Dermis blood vessel endothelial cell (primary cell): ENCODE results near the gene CUEDC2. TPM values are rescaled to one million over a fixed set of nuclear protein-coding genes. Genes with fewer than 3 reads are reported as not detected.

Experiments
- DNase-seq: peaks from one replicate; pipeline ENCODE4 v3.0.0; 2010
- total RNA-seq: library from RNA; depleted of rRNA; stranded (reverse); fragments of >200 nt; gene quantifications from 2 replicates; pipeline ENCODE4 v1.2.3, GENCODE V29; 2014

CUEDC2 gene
- 48.5 and 51.2 TPM in 2 replicates for total RNA-seq

- DNase-seq: peak; percentile 97
These were observed at the start of gene CUEDC2 for GRCh38 chr10:102432162-102432950. Gene CUEDC2 (minus strand): TSS chr10:102432574. CDS start chr10:102425188, 7,386 bp downstream.

- DNase-seq: no peak
These were observed 48.0 kb upstream of the CUEDC2 start for GRCh38 chr10:102480396-102480795.

- DNase-seq: no peak
These were observed 47.3 kb upstream of the CUEDC2 start for GRCh38 chr10:102479651-102480050.

- no peak for DNase-seq
These were observed 44.2 kb upstream of the CUEDC2 start for GRCh38 chr10:102476466-102477141.

GRCh38 chr10:102475451-102476040, 43.2 kb upstream of the CUEDC2 start:
- no peak for DNase-seq

- DNase-seq: no peak
These were observed 41.3 kb upstream of the CUEDC2 start for GRCh38 chr10:102473445-102474331.

- no peak for DNase-seq
These were observed 38.5 kb upstream of the CUEDC2 start for GRCh38 chr10:102470579-102471546.

- no peak for DNase-seq
These were observed 36.3 kb upstream of the CUEDC2 start for GRCh38 chr10:102468683-102469082.

- no peak for DNase-seq
These were observed 35.6 kb upstream of the CUEDC2 start for GRCh38 chr10:102467971-102468438.

GRCh38 chr10:102467318-102467717, 34.9 kb upstream of the CUEDC2 start:
- DNase-seq: no peak

GRCh38 chr10:102465466-102465865, 33.1 kb upstream of the CUEDC2 start:
- no peak for DNase-seq

GRCh38 chr10:102463983-102464382, 31.6 kb upstream of the CUEDC2 start:
- no peak for DNase-seq

GRCh38 chr10:102462512-102463054, 30.2 kb upstream of the CUEDC2 start:
- no peak for DNase-seq

- peak; percentile 88 for DNase-seq
These were observed 29.0 kb upstream of the CUEDC2 start for GRCh38 chr10:102461187-102462054.

GRCh38 chr10:102460836-102461186, 28.4 kb upstream of the CUEDC2 start:
- DNase-seq: no peak

- DNase-seq: no peak
These were observed 26.3 kb upstream of the CUEDC2 start for GRCh38 chr10:102458656-102459055.

- no peak for DNase-seq
These were observed 25.3 kb upstream of the CUEDC2 start for GRCh38 chr10:102457591-102458150.

- DNase-seq: no peak
These were observed 23.6 kb upstream of the CUEDC2 start for GRCh38 chr10:102455893-102456471.
